GM12874 (cell line): Measurements from ENCODE around the gene CAPN10.

Experiments used
- TF ChIP-seq, protein P1 (sequence below): IDR thresholded peaks from 2 replicates; pipeline ENCODE4 v1.5.1; 2011; ENCODE audit warnings: low read depth, mild to moderate bottlenecking, control low read depth, low read length, moderate library complexity; ENCODE audit not compliant: insufficient read depth

The CAPN10 gene

GRCh38 chr2:240554767-240555493 is 31.6 kb upstream of the CAPN10 start:
- TF ChIP-seq, protein P1, sequence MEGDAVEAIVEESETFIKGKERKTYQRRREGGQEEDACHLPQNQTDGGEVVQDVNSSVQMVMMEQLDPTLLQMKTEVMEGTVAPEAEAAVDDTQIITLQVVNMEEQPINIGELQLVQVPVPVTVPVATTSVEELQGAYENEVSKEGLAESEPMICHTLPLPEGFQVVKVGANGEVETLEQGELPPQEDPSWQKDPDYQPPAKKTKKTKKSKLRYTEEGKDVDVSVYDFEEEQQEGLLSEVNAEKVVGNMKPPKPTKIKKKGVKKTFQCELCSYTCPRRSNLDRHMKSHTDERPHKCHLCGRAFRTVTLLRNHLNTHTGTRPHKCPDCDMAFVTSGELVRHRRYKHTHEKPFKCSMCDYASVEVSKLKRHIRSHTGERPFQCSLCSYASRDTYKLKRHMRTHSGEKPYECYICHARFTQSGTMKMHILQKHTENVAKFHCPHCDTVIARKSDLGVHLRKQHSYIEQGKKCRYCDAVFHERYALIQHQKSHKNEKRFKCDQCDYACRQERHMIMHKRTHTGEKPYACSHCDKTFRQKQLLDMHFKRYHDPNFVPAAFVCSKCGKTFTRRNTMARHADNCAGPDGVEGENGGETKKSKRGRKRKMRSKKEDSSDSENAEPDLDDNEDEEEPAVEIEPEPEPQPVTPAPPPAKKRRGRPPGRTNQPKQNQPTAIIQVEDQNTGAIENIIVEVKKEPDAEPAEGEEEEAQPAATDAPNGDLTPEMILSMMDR = no peak

GRCh38 chr2:240555541-240556250 is 30.8 kb upstream of the CAPN10 start:
- TF ChIP-seq, protein P1 = no peak

GRCh38 chr2:240556553-240557100 is 29.9 kb upstream of the CAPN10 start:
- TF ChIP-seq, protein P1 = peak; percentile 53

GRCh38 chr2:240557101-240557751 is 29.3 kb upstream of the CAPN10 start:
- TF ChIP-seq, protein P1 = no peak

DNA sequence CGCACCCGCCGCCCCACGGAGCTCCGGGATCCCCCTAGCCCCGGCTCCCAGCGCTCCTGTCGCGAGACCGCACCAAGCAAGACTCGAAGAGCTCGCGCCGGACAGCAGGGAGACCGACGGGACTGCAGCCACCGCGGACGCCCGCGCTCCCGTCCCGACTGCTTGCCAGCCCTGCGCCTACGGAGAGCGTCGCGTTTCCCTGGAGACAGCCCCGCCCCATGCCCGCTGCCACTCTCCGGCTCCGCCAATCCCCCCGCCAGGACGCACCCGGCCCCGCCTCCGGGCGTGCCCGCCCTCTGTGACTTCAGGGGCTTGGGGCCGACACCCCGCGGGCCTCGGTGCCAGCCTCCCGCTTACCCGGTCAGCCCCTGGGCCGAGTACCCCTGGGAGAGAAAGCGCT is 28.7 kb upstream of the CAPN10 start, which contains the start of gene ANKMY1:
Gene ANKMY1, minus strand, starts transcription at position 181 of the 400 bp plus-strand sequence. CDS start 653 bp downstream, outside the sequence.
- TF ChIP-seq, protein P1 = no peak

GRCh38 chr2:240558236-240558761 is 28.2 kb upstream of the CAPN10 start:
- TF ChIP-seq, protein P1 = no peak

DNA sequence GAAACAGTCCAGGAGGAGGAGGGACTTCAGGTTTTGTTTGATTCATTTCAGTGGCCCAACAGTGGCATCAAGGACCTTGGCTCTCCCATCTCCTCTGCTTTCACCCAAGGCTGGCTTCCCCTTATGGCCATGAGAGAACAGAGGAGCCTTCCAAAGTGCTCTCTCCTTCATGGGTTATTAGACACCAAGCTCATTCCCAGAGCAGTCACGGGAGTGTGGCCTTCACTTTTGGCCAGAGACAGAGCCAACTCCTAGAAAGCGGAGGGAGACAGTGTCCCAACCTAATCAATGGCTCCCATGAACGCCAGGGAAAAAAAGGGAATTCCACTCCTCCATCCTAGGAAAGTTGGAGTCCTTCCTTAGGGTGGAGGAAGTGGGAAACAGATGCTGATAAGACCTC is 27.2 kb upstream of the CAPN10 start:
- TF ChIP-seq, protein P1 = no peak
